Activated T-cell treated with anti-CD3 and anti-CD28 coated beads for 4 hours (primary cell): ENCODE measurements around the gene LDLRAD4.

ENCODE experiments used
- DNase-seq: peaks from one replicate; pipeline ENCODE4 v3.0.0-alpha.2; 2020

The LDLRAD4 gene

DNA sequence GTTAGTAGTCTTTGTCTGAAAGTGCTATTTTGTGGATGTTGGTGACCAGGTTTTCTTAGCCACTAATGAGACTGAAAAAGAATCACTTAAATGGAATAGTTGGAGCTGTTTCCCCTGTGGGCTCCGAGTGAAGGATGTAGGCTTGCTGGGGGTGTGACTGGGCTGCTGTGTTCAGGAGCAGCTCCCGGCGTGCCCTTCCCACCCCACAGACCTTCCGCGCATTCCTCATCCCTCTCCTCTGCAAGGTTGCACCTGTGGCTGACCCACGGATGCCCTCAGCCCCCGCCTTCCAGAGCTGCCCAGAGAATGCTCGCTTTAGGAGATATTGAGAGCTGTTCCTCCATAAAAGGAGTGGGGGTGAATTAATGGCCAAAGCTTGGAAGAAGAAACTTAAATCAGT lies 174.3 kb downstream of the LDLRAD4 start:
- DNase-seq = no peak

DNA sequence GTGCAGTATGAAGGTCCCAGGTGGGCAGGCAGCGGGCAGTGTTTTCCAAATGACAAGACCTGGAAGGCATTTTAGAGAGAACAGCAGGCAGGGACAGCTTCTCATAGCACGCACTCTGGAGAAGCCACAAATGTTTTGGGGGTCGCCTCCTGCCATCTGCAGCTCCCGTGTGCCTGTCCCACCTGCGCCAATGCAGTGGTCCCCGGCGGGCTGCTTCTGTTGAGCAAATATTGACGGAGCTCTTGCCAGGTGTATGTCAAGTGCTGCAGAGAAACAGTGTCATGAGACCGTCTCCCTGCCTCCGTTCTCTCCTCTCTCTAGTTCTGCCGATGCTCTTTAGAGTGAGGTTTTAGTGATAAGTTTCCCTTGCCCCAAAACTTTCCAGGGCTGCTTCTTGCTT lies 174.8 kb downstream of the LDLRAD4 start:
- DNase-seq = no peak

GRCh38 chr18:13394801-13395200 lies 176.2 kb downstream of the LDLRAD4 start:
- no peak for DNase-seq

DNA sequence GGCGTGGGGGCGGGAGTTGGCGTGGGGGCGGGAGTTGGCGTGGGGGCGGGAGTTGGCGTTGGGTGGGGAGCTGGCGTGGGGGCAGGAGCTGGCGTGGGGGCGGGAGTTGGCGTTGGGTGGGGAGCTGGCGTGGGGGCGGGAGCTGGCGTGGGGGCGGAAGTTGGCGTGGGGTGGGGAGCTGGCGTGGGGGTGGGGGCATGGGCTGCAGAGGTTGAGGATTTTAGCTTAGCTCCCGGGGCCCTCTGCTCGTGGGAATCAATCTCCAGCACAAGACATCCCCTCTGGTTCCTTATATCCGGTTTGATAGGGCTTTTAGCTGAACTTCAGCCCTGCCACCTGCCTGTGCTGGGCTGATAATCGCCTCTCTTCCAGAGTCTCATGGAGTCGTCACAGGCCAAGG lies 177.0 kb downstream of the LDLRAD4 start:
- no peak for DNase-seq

DNA sequence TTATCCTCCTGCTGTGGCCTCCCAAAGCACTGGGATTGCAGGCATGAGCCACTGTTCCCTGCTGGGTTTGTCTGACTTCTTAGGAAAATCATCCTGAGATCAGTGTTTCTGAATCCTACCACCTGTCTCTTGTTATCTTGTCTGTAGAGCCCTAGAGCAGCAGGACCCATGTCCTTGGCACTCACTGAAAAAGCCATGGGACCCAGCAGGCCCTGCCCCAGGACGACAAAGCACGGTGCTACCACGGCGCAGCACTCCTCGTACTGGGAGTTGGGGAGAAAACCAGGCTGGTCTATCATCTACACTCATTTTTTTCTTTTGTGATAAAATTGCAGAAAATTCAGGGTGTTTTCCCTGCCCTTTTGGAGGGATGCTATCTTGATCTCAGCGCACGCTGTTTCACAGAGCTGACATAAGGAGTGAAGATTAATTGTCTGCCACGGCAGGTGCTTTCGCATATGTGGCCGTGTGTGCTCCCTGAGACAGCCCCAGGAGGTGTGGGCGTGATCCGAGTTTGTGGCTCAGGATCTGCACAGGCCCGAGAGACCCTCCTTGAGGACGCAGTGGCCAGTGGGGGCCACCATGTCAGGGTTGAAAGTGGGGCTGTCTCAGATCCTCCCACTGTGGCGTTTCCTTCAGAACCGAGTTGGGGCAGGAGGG lies 179.1 kb downstream of the LDLRAD4 start:
- no peak for DNase-seq

DNA sequence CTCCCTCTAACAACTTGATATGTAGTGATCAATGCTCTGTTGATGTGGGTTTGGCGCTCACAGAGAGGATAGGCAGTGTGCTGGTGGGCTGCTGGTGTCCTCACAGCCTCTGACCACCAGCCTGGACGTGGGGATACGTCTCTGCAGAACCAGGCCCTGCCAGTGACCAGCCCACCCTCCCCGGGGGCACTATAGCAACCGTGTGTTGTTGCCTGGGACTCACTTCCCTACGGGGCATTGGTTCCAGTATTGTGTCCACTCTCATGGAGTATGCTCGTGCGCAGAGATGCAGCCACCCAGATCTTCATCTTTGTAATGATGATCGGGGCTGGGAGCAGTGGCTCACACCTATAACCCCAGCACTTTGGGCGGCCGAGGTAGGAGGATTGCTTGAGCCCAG lies 180.1 kb downstream of the LDLRAD4 start:
- DNase-seq = no peak

DNA sequence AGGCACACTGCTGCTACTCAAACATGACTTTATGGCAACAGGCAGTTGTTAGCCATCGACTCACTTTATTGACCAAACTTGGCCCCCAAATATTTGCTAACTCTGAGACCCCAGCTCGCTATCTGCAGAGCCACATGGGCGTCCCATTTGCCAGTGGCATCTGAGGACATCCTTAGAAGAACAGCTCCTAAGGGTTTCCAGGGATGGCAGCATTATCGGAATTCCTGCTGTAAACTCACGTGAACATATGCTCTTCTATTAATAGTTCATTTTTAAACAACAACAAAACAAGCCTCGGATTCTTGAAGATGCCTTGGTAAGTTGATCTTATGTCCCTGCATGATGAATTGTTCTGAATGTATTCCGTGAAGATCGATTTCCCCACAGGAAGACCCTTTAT lies 181.0 kb downstream of the LDLRAD4 start:
- no peak for DNase-seq

DNA sequence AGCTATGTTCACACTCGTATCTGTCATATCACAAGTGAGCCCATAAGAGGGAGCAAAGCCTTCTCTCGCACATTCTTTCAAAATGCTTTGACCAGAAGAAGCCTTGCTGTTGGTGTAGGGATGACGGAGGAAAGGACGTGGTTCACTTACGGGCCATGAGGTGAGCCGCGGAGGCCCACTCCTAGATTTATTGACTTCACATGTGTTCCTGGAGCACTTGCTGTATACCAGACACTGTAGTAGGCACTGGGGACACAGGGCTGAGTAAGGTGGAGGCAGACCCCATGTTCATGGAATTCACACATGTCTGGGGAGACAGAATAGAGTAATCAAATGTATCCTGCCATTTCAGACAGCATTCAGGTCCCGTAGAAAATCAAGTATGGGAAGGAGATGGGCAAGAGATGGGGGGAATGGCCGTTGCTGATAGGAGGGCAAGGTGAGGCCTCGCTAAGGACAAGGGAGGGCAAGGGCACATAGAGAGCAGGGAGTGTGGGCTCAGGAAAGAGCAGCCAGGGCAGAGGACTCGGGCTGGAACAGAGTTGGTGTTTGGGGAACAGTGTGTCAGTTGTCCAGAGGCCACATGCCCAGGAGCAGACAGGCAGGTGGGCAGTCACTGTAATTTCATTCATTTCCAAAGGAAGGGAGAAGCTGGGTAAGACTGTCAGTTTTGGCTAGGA lies 182.2 kb downstream of the LDLRAD4 start:
- DNase-seq = no peak

- DNase-seq = no peak
These were observed 182.8 kb downstream of the LDLRAD4 start for GRCh38 chr18:13401404-13401803.

- no peak for DNase-seq
These were observed 183.3 kb downstream of the LDLRAD4 start for GRCh38 chr18:13401826-13402225.

GRCh38 chr18:13403786-13404549 lies 185.4 kb downstream of the LDLRAD4 start:
- no peak for DNase-seq

DNA sequence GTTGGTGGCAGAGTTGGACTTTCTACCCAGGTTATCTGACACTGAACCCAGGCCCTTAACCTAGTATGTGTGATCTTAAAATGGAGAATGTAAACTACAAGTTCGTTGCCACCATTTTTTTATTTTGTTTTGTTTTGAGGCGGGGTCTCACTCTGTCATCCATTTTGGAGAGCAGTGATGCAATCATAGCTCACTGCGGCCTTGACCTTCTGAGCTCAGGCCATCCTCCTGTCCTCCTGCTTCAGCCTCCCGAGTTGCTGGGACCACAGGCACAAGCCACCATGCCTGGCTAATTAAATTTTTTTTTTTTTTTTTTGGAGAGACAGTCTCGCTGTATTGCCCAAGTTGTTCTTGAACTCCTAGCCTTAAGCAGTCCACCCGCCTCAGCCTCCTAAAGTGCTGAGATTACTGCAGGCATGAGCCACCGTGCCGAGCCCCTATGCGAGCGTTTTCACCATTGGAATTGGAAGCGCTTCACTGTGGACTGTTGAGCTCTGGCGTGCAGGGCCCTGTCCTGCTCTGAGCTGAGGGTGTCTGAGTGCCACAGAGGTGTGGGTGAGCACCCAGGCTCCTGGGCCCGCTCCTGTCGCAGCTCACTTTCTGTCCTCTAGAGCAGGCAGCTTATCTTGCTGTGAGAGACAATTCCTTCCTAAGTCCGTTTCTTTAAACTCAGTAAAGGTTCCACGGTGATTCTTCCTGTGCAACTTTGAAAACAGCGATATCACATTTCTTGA lies 186.9 kb downstream of the LDLRAD4 start:
- DNase-seq = no peak

DNA sequence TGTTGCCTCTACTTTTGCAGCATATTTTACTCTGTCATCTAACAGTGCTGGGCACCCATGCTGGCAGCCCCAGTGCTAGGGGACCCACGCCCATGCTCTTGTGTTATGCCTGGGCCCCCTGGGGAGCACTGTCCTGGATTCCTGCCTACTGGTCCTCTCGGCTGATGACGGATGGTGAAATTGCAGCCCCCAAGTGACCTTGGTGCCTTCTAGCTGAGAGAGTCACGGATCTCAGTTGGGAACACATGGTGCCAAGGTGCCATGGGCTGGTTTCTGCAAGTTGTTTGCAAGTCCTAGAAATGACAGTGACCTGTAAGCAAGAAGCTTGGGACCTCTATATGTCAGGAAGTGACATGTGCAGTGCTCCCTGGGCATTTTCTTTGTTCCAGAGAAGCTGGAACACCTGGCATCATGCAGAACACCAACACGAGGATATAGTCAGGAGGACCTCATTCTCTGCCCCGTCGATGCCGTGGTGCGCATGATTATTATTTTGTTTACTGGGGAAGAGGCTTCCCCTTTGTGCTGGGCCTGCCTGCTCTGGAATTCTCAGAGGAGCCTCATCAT lies 187.6 kb downstream of the LDLRAD4 start:
- DNase-seq = no peak

GRCh38 chr18:13406736-13407135 lies 188.2 kb downstream of the LDLRAD4 start:
- DNase-seq = no peak

DNA sequence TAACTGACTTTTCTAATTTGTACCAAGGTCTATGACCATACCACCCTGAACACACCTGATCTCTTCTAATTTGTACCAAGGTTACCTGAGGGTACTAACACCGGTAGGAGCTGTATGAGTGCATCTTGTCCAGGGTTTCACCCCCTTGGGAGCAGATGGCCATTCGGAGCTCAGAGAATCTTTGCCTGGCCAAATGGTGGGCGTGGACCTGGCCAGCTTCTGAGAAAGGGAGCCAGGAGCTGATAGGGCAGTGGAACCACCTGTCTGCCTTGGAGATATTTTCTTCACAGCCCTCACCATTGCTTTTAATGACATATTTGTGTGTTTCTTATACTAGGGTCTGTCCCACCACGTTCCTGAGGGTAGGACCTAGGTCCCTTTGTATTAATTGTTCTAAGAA lies 188.9 kb downstream of the LDLRAD4 start:
- DNase-seq = no peak

DNA sequence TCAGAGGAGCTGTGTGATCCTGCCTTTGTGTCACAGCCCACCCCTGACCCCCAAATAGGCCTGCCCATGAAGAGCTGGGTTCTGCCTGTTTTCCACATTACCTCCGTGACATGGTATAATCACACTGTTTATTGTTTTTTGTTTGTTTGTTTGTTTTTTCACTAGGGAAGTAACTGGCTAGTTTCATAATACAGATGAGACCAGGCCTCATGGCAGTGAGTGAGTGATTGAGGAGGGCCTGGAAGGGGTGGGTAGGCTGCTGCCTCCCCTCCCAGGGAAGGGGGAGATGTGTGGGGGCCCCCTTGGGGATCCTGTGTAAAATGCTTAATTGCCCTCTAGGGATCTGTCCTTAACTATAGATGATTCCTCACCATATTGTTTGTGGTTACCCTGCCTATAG lies 190.5 kb downstream of the LDLRAD4 start:
- no peak for DNase-seq

DNA sequence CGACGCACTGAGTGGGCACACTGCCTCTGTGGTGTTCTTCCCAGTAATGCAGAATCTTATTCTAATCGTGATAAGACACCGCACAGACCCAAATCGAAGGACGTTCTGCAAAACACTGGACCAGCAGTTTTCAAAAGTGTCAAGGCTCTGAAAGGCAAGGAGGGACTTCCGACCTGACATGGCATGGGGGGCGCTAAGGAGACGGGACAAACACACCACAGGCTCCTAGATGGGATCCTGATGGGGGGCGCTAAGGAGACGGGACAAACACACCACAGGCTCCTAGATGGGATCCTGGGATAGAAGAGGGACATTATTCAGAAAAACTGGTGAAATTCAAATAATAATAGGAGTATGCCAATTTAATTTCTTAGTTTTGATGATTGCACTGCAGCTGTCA lies 191.4 kb downstream of the LDLRAD4 start:
- no peak for DNase-seq

DNA sequence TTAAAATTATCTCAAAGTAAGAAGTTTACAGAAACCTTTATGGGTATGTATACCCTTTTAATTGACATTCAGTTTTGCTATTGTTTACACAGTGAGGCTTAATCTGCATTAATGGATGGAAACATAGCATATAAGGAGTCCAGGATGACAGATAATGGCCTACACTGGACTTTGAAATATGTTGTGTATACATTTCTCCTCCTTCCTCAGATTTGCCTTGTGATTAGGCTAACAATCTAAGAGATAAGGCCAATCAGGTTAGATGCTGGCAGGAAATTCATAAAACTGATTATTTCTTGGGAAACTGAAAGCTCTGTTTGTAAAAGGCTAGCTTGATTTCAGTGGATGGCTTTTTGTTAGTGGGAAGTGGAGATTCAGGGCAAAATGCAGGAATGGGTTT lies 191.9 kb downstream of the LDLRAD4 start:
- no peak for DNase-seq

- DNase-seq = no peak
These were observed 193.5 kb downstream of the LDLRAD4 start for GRCh38 chr18:13412017-13412416.

GRCh38 chr18:13412901-13413300 lies 194.3 kb downstream of the LDLRAD4 start:
- no peak for DNase-seq

DNA sequence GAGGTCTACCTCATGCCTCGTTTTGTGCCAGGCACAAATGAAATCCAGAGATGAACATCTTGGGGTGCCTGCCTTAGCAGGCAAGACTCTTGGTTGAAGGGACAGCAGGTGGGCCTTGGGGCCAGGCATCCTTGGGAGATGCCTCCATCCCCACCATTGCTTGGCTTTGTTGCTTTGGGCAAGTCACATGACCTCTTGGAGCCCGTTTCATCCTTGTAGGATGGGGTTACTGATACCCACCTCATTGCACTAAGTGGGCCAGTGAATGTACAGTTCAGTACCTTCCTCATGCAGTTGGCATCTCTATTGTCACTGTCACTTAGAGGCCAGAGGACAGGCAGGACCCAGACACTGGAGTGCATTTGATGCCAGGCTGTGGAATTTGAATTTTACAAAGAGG lies 195.5 kb downstream of the LDLRAD4 start:
- no peak for DNase-seq

- no peak for DNase-seq
These were observed 196.0 kb downstream of the LDLRAD4 start for GRCh38 chr18:13414521-13414920.

GRCh38 chr18:13415736-13416135 lies 197.2 kb downstream of the LDLRAD4 start:
- DNase-seq = no peak
